ENCODE measurements around the gene USP20. TPM values are rescaled to one million over a fixed set of nuclear protein-coding genes. Genes with fewer than 3 reads are reported as not detected.
"Not testable (repeated sequence)": the region's sequence is repeated elsewhere in the genome, so short reads cannot be mapped to it uniquely, and the experiment has no call there.

The USP20 gene
- total RNA-seq, 1 experiment from 2014 or later, result 16.8 TPM

GRCh38 chr9:129794549-129794948 lies 40.7 kb upstream of the USP20 start (continued):
- TF ChIP-seq YY1 (IDR thresholded peaks at IDR 0.05; ENCODE audit: extremely low read depth, insufficient replicate concordance, low read depth, low read length) (no peak), EZH2 (IDR thresholded peaks at IDR 0.05) (no peak), CEBPB (IDR thresholded peaks at IDR 0.05; ENCODE audit: low read depth) (no peak), EZH2phosphoT487 (IDR thresholded peaks at IDR 0.05; ENCODE audit: borderline replicate concordance) (no peak), EGR1 (IDR thresholded peaks at IDR 0.05; ENCODE audit: low read depth) (no peak), SRF (IDR thresholded peaks at IDR 0.05; ENCODE audit: low read depth) (no peak), FOSL1 (IDR thresholded peaks at IDR 0.05; ENCODE audit: low read depth) (no peak), ELF1 (IDR thresholded peaks at IDR 0.05; ENCODE audit: borderline replicate concordance, low read depth) (no peak), TCF7L2 (IDR thresholded peaks at IDR 0.05; ENCODE audit: borderline replicate concordance, extremely low read depth, insufficient read depth, insufficient read length) (no peak)

GRCh38 chr9:129796029-129796428 lies 39.2 kb upstream of the USP20 start:
- H3K4me3 ChIP-seq (replicated peaks in 1 of 2; ENCODE audit: low read depth in 1 of 2, low read length in 2 of 2); H3K27ac ChIP-seq (ENCODE audit: low read depth, low read length); CTCF ChIA-PET; RAD21 ChIA-PET (ENCODE audit: low non-redundant PET in 1 of 2, low total read pairs in 2 of 2, uncharacterized antibody in 2 of 2, unreplicated experiment in 2 of 2); H2AFZ ChIP-seq (ENCODE audit: low read depth, low read length, poor library complexity, severe bottlenecking); H3K9ac ChIP-seq (ENCODE audit: low read length); DNase-seq (ENCODE audit: low read depth, low spot score); BruUV-seq (replicated peaks); H3K4me1 ChIP-seq (ENCODE audit: control insufficient read depth in 1 of 2, insufficient read depth in 2 of 2, low read length in 2 of 2); intact Hi-C loops (cut with micrococcal nuclease); H3K27me3 ChIP-seq (ENCODE audit: insufficient read depth, low read length); H4K20me1 ChIP-seq (ENCODE audit: insufficient read depth); H3K4me2 ChIP-seq (ENCODE audit: low read length); ATAC-seq; H3K79me2 ChIP-seq (ENCODE audit: insufficient read depth, low read length); H3K36me3 ChIP-seq (ENCODE audit: control insufficient read depth in 1 of 2, insufficient read depth in 2 of 2, low read length in 2 of 2); H3K9me3 ChIP-seq (ENCODE audit: control insufficient read depth in 1 of 2, insufficient read depth in 1 of 2, low read depth in 1 of 2, low read length in 2 of 2); H3K9me2 ChIP-seq (ENCODE audit: insufficient read depth): not testable (repeated sequence)
- POLR2A ChIA-PET, result interaction anchor here (0.7 kb wide), 1 partner anchor 368 kb away, joined by 3 read pairs; no protein-coding TSS in a partner anchor

DNA sequence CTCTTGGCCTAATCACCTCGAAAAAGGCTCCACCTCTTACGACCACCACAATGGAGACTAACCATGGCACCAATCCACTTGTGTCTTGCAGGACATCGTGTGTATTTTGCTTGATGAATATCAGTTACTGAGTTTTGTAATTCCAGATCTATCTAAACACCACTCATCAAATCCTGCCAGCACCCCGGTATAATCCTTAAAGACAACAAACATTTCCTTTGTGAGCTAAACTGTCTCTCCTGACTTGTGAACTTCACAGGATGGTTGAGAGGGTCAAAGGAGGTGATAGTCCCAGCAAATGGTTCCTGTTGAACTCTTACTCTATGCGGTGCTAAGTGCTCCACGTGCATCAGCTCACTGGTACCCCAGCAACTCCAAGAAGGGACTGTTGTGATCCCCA lies 36.3 kb upstream of the USP20 start:
- ChIA-PET RAD21 (ENCODE audit: low non-redundant PET in 1 of 2, low total read pairs in 2 of 2, uncharacterized antibody in 2 of 2, unreplicated experiment in 2 of 2) (no interaction called here), CTCF (no interaction called here), POLR2A (no interaction called here)
- Histone ChIP-seq H3K36me3 (ENCODE audit: control insufficient read depth in 1 of 2, insufficient read depth in 2 of 2, low read length in 2 of 2) (no peaks in the 10 kb centered on the region), H3K9ac (ENCODE audit: low read length) (no peak overlapping the region), H3K27me3 (ENCODE audit: insufficient read depth, low read length) (peaks cover 4% of the 10 kb centered on the region; the same call in 1 of the 2 replicates), H4K20me1 (ENCODE audit: insufficient read depth) (no peaks in the 10 kb centered on the region), H3K9me3 (ENCODE audit: control insufficient read depth in 1 of 2, insufficient read depth in 1 of 2, low read depth in 1 of 2, low read length in 2 of 2) (no peaks in the 10 kb centered on the region), H3K4me2 (ENCODE audit: low read length) (no peak overlapping the region), H3K27ac (ENCODE audit: low read depth, low read length) (no peak overlapping the region), H3K4me1 (ENCODE audit: control insufficient read depth in 1 of 2, insufficient read depth in 2 of 2, low read length in 2 of 2) (peaks cover 2 to 4% of the 10 kb centered on the region in 2 experiments; a peak in 3 of 4 replicates), H3K9me2 (ENCODE audit: insufficient read depth) (no peaks in the 10 kb centered on the region), H2AFZ (ENCODE audit: low read depth, low read length, poor library complexity, severe bottlenecking) (no peak overlapping the region), H3K4me3 (replicated peaks in 1 of 2; ENCODE audit: low read depth in 1 of 2, low read length in 2 of 2) (no peak overlapping the region), H3K79me2 (ENCODE audit: insufficient read depth, low read length) (peaks cover 5% of the 10 kb centered on the region; the same call in 1 of the 2 replicates)
- intact Hi-C loops (cut with micrococcal nuclease), result no loop called here
- no TSS peak for BruUV-seq (replicated peaks)
- TF ChIP-seq TCF7L2 (IDR thresholded peaks at IDR 0.05; ENCODE audit: borderline replicate concordance, extremely low read depth, insufficient read depth, insufficient read length) (no peak), EGR1 (IDR thresholded peaks at IDR 0.05; ENCODE audit: low read depth) (no peak), SRF (IDR thresholded peaks at IDR 0.05; ENCODE audit: low read depth) (no peak), YY1 (IDR thresholded peaks at IDR 0.05; ENCODE audit: extremely low read depth, insufficient replicate concordance, low read depth, low read length) (no peak), ZFX (IDR thresholded peaks at IDR 0.05) (no peak), EZH2 (IDR thresholded peaks at IDR 0.05) (no peak), CEBPB (IDR thresholded peaks at IDR 0.05; ENCODE audit: low read depth) (no peak), CBX3 (IDR thresholded peaks at IDR 0.05; ENCODE audit: low read depth) (no peak), POLR2A (IDR thresholded peaks at IDR 0.05; ENCODE audit: borderline replicate concordance, extremely low read depth, insufficient read depth, insufficient read length) (no peak), EZH2phosphoT487 (IDR thresholded peaks at IDR 0.05; ENCODE audit: borderline replicate concordance) (no peak)
- TF ChIP-seq, protein P1, sequence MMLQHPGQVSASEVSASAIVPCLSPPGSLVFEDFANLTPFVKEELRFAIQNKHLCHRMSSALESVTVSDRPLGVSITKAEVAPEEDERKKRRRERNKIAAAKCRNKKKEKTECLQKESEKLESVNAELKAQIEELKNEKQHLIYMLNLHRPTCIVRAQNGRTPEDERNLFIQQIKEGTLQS (IDR thresholded peaks at IDR 0.05), result no peak
- TF ChIP-seq, protein P2, sequence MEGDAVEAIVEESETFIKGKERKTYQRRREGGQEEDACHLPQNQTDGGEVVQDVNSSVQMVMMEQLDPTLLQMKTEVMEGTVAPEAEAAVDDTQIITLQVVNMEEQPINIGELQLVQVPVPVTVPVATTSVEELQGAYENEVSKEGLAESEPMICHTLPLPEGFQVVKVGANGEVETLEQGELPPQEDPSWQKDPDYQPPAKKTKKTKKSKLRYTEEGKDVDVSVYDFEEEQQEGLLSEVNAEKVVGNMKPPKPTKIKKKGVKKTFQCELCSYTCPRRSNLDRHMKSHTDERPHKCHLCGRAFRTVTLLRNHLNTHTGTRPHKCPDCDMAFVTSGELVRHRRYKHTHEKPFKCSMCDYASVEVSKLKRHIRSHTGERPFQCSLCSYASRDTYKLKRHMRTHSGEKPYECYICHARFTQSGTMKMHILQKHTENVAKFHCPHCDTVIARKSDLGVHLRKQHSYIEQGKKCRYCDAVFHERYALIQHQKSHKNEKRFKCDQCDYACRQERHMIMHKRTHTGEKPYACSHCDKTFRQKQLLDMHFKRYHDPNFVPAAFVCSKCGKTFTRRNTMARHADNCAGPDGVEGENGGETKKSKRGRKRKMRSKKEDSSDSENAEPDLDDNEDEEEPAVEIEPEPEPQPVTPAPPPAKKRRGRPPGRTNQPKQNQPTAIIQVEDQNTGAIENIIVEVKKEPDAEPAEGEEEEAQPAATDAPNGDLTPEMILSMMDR (IDR thresholded peaks at IDR 0.05 in 2 of 3, conservative IDR thresholded peaks at IDR 0.05 in 1 of 3; ENCODE audit: borderline replicate concordance in 1 of 3, insufficient read depth in 1 of 3, low read depth in 2 of 3, low read length in 2 of 3), result no peak
- DNase-seq (ENCODE audit: low read depth, low spot score), result no peak
- no peak for ATAC-seq

All from HCT116 (cell line).